Measurements from ENCODE around the gene METAP1. TPM values are rescaled to one million over a fixed set of nuclear protein-coding genes. Genes with fewer than 3 reads are reported as not detected.
A peak's percentile ranks its signal among the peaks of the same experiment; 100 is the strongest.

Gene METAP1
- total and polyA plus RNA-seq, 10 donors = 22.0 to 34.7 (median 29.8) TPM

DNA sequence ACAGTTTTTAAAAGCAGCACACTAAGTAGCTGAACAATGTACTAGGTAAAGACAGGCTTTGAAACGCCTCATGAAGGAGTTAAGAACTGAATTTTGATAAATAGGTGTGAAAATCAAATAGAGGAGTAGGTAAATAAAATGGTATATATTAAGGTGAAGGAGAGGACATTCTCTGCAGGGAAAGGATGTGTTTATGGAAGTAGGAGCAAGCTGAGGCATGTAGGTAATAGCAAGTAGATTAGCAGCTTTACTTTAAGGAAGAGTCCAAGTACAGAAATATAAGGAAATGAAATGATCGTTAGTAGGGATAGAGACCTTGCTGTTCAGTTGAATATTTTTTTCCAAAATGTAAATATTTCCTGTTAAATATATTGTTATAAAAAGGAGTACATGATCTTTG is 12.5 kb downstream of the METAP1 start:
- intact Hi-C loops (cut with DNase I; ENCODE audit: low total_unique reads) = no loop called here
- H3K4me3 ChIP-seq = no peak overlapping the region
- WGBS, 5 donors = 78 to 89% (median 85%) methylated on average over 2 of the region's 2 CpGs
- H3K36me3 ChIP-seq = peaks cover 0 to 12% (median 0%) of the 10 kb centered on the region in 6 donors
- peaks cover 0 to 10% (median 0%) of the 10 kb centered on the region in 6 donors for H3K4me1 ChIP-seq
- peaks cover 0 to 22% (median 17%) of the 10 kb centered on the region in 8 donors for H3K9me3 ChIP-seq
- no peak for DNase-seq
- H3K27me3 ChIP-seq (replicated peaks in 1 of 7) = no peaks in the 10 kb centered on the region
- no peak overlapping the region for H3K27ac ChIP-seq
- TF ChIP-seq POLR2A (IDR thresholded peaks at IDR 0.05) = no peak
- TF ChIP-seq POLR2AphosphoS5 (IDR thresholded peaks at IDR 0.05) = no peak
- TF ChIP-seq, protein P1, sequence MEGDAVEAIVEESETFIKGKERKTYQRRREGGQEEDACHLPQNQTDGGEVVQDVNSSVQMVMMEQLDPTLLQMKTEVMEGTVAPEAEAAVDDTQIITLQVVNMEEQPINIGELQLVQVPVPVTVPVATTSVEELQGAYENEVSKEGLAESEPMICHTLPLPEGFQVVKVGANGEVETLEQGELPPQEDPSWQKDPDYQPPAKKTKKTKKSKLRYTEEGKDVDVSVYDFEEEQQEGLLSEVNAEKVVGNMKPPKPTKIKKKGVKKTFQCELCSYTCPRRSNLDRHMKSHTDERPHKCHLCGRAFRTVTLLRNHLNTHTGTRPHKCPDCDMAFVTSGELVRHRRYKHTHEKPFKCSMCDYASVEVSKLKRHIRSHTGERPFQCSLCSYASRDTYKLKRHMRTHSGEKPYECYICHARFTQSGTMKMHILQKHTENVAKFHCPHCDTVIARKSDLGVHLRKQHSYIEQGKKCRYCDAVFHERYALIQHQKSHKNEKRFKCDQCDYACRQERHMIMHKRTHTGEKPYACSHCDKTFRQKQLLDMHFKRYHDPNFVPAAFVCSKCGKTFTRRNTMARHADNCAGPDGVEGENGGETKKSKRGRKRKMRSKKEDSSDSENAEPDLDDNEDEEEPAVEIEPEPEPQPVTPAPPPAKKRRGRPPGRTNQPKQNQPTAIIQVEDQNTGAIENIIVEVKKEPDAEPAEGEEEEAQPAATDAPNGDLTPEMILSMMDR (IDR thresholded peaks at IDR 0.05 in 8 of 11, conservative IDR thresholded peaks at IDR 0.05 in 3 of 11) = no peak

DNA sequence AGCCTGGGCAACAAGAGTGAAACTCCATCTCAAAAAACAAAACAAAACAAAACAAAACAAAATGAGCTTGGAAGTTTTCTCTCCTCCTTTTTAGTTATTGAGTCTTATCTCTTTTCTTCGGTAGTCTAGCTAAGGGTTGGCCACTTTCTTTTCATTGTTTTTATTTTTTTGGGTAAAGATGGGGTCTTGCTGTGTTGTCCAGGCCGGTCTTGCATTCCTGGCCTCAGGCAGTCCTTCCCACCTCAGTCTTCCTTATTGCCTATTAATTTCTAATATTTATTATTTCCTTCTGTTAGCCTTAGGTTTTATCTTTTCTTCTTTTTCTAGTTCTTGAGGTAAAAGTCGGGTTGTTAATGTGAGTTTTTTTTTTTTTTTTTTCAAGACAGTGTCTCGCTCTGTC is 16.4 kb downstream of the METAP1 start:
- no peak for DNase-seq
- H3K4me3 ChIP-seq = no peak overlapping the region
- WGBS, 5 donors = 71 to 100% (median 95%) methylated on average over 4 of the region's 4 CpGs

DNA sequence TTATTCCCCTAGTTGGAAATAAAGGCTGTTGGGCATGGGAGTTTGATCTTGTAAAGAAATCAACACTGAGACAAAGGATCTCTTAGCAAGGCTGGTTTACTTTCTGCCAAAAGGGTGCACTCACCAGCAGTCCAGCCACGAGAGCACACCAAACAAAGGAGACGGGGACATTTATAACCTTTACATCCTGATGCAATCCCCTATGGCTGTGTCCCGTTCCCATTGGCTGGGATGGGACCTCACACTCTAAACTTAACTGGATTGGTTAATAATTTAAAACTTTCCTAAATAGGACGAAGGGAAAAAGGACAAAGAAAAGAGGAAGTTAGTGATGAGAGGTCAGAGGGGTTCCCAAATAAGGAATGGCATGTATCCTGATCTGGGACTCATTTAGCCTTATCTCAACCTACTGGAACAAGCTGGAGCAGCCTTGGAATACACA is 17.9 kb downstream of the METAP1 start:
- H3K27me3 ChIP-seq (replicated peaks in 1 of 7) = no peaks in the 10 kb centered on the region
- H3K4me1 ChIP-seq = peaks cover 0 to 8% (median 3%) of the 10 kb centered on the region in 6 donors
- peak overlapping the region in 2 of 8 donors; percentile 25 to 43 for H3K27ac ChIP-seq
- H3K9me3 ChIP-seq = peaks cover 0 to 22% (median 17%) of the 10 kb centered on the region in 8 donors
- no peak for TF ChIP-seq POLR2A (IDR thresholded peaks at IDR 0.05)
- TF ChIP-seq, protein P1 (IDR thresholded peaks at IDR 0.05 in 8 of 11, conservative IDR thresholded peaks at IDR 0.05 in 3 of 11) = no peak
- TF ChIP-seq POLR2AphosphoS5 (IDR thresholded peaks at IDR 0.05) = no peak
- H3K4me3 ChIP-seq = no peak overlapping the region
- WGBS, 5 donors = 58 to 85% (median 76%) methylated on average over 4 of the region's 4 CpGs
- intact Hi-C loops (cut with DNase I; ENCODE audit: low total_unique reads) = no loop called here
- DNase-seq = no peak
- H3K36me3 ChIP-seq = peaks cover 0 to 12% (median 0%) of the 10 kb centered on the region in 6 donors

More for the DNA sequence above, 16.4 kb downstream of the METAP1 start:
- intact Hi-C loops (cut with DNase I; ENCODE audit: low total_unique reads) = no loop called here
- Histone ChIP-seq H3K4me1 (peaks cover 0 to 8% (median 3%) of the 10 kb centered on the region in 6 donors), H3K36me3 (peaks cover 0 to 12% (median 0%) of the 10 kb centered on the region in 6 donors), H3K9me3 (peaks cover 0 to 22% (median 17%) of the 10 kb centered on the region in 8 donors), H3K27me3 (replicated peaks in 1 of 7) (no peaks in the 10 kb centered on the region), H3K27ac (no peak overlapping the region)
- no peak for TF ChIP-seq POLR2AphosphoS5 (IDR thresholded peaks at IDR 0.05)
- TF ChIP-seq, protein P1 (IDR thresholded peaks at IDR 0.05 in 8 of 11, conservative IDR thresholded peaks at IDR 0.05 in 3 of 11) = no peak
- no peak for TF ChIP-seq POLR2A (IDR thresholded peaks at IDR 0.05)

DNA sequence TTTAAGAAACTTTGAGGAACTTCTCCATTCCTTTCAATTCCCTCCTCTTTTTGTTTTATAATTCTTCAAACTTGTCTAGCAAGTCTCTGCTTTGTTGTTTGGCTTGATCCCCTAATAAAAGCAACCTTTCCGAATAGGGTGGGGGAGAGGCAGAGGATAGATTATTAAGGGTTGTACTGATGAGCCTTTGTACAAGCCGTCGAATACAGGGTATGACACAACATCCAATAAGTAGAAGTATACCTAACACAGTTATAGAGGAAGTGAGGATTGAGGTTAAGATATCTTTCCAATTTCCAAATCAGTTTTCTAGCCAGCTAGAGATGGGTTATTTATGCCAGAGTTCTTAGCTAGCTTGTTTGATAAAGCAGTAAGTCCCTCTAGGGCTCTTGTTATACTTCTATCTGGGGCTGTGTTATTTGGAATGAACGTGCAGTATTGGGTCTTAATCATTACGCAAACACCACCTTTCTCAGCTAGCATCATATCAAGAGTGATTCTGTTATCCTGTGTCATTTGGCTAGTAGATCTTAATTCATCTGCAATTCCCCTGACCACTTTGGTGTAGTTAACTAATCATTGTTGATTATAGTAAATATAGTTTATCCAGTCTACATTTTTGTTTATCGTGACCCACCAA is 18.5 kb downstream of the METAP1 start:
- Histone ChIP-seq H3K4me3 (no peak overlapping the region), H3K27ac (peak overlapping the region in 1 of 8 donors; percentile 43)
- intact Hi-C loops (cut with DNase I; ENCODE audit: low total_unique reads) = no loop called here

More for the DNA sequence above, 18.5 kb downstream of the METAP1 start:
- H3K4me1 ChIP-seq = peaks cover 0 to 8% (median 3%) of the 10 kb centered on the region in 6 donors
- H3K36me3 ChIP-seq = peaks cover 0 to 10% (median 0%) of the 10 kb centered on the region in 6 donors
- DNase-seq = no peak
- H3K9me3 ChIP-seq = peaks cover 0 to 22% (median 17%) of the 10 kb centered on the region in 8 donors
- no peaks in the 10 kb centered on the region for H3K27me3 ChIP-seq (replicated peaks in 1 of 7)
- TF ChIP-seq POLR2AphosphoS5 (IDR thresholded peaks at IDR 0.05) (no peak), POLR2A (IDR thresholded peaks at IDR 0.05) (no peak)
- TF ChIP-seq, protein P1 (IDR thresholded peaks at IDR 0.05 in 8 of 11, conservative IDR thresholded peaks at IDR 0.05 in 3 of 11) = no peak
- 80 to 91% (median 86%) methylated on average over 6 of the region's 6 CpGs for WGBS, 5 donors

Measured in spleen (tissue), 11 donors.